Activated naive CD4-positive, alpha-beta T cell treated with anti-CD3 and anti-CD28 coated beads for 36 hours (primary cell): Measurements from ENCODE around the gene TLR10. TPM values are rescaled to one million over a fixed set of nuclear protein-coding genes. Genes with fewer than 3 reads are reported as not detected.
"Not testable (repeated sequence)": the region's sequence is repeated elsewhere in the genome, so short reads cannot be mapped to it uniquely, and the experiment has no call there.

ENCODE experiments used
- CTCF ChIA-PET: fragments of 350-600 bp; sonication (Branson Sonifier 250); formaldehyde crosslinking; loops from one replicate; lab custom pipeline; 2021; ENCODE audit warnings: antibody characterized with exemption; lab: Charles Lee
- DNase-seq: peaks from one replicate; pipeline ENCODE4 v3.0.0-alpha.2; 2020
- H3K27ac Mint-ChIP-seq: one replicate; pipeline ENCODE4 v1.8.0; 2021; ENCODE audit warnings: mild to moderate bottlenecking, mixed read lengths
- H3K27me3 Mint-ChIP-seq: one replicate; pipeline ENCODE4 v1.8.0; 2021; ENCODE audit warnings: low read depth, mixed read lengths
- H3K36me3 Mint-ChIP-seq: one replicate; pipeline ENCODE4 v1.8.0; 2021; ENCODE audit warnings: low read depth, mixed read lengths
- H3K4me1 Mint-ChIP-seq: one replicate; pipeline ENCODE4 v1.8.0; 2021; ENCODE audit warnings: low read depth, mixed read lengths
- H3K4me3 Mint-ChIP-seq: one replicate; pipeline ENCODE4 v1.8.0; 2021; ENCODE audit warnings: mild to moderate bottlenecking, moderate library complexity, mixed read lengths
- H3K9me3 Mint-ChIP-seq: one replicate; pipeline ENCODE4 v1.8.0; 2021; ENCODE audit warnings: mixed read lengths
- intact Hi-C: fragments of 100-400 bp; cut with micrococcal nuclease; formaldehyde crosslinking; loops from one replicate; pipeline ENCODE4 v1.15.1; 2023
- total RNA-seq, 2 experiments: library from RNA; stranded (reverse); gene quantifications; one replicate each; pipeline ENCODE4 v1.2.3, GENCODE V29; 2021

TLR10 gene
- total RNA-seq, 2 experiments from 2014 or later, result 0.12 to 0.17 TPM

DNA sequence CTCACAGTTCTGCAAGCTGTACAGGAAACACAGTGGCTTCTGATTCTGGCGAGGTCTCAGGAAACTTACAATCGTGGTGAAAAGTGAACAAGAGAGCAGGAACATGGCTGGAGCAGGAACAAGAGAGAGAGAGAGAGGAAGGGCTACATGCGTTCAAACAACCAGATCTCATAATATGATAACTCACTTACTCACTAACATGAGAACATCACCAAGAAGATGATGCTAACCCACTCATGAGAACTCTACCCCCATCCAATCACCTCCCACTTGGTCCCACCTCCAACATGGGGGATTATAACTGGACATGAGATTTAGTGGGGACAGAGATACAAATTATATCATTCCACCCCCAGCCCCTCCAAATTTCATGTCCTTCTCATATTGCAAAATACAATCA is 31.6 kb upstream of the TLR10 start:
- intact Hi-C loops, result no loop called here
- H3K27ac Mint-ChIP-seq, result no peak overlapping the region
- H3K4me1 Mint-ChIP-seq, result peaks cover 10% of the 10 kb centered on the region
- peaks cover 5% of the 10 kb centered on the region for H3K9me3 Mint-ChIP-seq
- CTCF ChIA-PET, result no interaction called here
- no peak for DNase-seq
- no peaks in the 10 kb centered on the region for H3K27me3 Mint-ChIP-seq
- no peaks in the 10 kb centered on the region for H3K36me3 Mint-ChIP-seq
- no peak overlapping the region for H3K4me3 Mint-ChIP-seq

DNA sequence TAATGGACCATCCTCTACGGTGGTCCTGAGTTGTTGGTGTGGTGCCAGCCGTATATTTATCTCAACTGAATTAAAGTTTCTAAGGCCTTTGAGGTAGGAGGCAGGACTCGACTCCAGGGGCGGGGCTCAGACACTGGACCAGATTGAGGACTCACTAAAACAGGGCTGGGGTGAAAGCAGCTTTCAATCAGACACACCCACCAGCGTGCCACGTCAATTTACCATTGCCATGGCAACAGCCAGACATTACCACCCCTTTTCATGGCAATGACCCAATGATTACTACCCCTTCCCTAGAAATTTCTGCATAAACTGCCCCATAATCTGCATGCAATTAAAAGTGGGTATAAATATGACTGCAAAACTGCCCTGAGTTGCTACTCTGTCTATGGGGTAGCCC is 28.5 kb upstream of the TLR10 start:
- Mint-ChIP-seq H3K4me1 (no peaks in the 10 kb centered on the region), H3K36me3 (no peaks in the 10 kb centered on the region), H3K27ac (no peak overlapping the region), H3K27me3 (no peaks in the 10 kb centered on the region), H3K9me3 (peaks cover 5% of the 10 kb centered on the region), H3K4me3 (no peak overlapping the region)
- intact Hi-C loops, result no loop called here
- DNase-seq, result no peak
- CTCF ChIA-PET, result interaction anchor here (0.7 kb wide), 1 partner anchor 284 kb away, joined by 5 read pairs; no protein-coding TSS in a partner anchor

DNA sequence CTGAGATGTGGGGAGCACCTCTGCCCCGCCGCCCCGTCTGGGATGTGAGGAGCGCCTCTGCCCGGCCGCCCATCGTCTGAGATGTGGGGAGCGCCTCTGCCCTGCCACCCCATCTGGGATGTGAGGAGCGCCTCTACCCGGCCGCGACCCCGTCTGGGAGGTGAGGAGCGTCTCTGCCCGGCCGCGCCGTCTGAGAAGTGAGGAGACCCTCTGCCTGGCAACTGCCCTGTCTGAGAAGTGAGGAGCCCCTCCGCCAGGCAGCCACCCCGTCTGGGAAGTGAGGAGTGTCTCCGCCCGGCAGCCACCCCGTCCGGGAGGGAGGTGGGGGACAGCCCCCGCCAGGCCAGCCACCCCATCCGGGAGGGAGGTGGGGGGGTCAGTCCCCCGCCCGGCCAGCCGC is 24.7 kb upstream of the TLR10 start:
- intact Hi-C loops, result loop anchor here (10.0 kb wide), 1 partner anchor 1123 kb away; the partner anchor contains the start of gene RELL1
- H3K27ac Mint-ChIP-seq, H3K36me3 Mint-ChIP-seq, CTCF ChIA-PET, DNase-seq, H3K9me3 Mint-ChIP-seq, H3K27me3 Mint-ChIP-seq, H3K4me3 Mint-ChIP-seq: not testable (repeated sequence)
- peaks cover 30% of the 10 kb centered on the region for H3K4me1 Mint-ChIP-seq

DNA sequence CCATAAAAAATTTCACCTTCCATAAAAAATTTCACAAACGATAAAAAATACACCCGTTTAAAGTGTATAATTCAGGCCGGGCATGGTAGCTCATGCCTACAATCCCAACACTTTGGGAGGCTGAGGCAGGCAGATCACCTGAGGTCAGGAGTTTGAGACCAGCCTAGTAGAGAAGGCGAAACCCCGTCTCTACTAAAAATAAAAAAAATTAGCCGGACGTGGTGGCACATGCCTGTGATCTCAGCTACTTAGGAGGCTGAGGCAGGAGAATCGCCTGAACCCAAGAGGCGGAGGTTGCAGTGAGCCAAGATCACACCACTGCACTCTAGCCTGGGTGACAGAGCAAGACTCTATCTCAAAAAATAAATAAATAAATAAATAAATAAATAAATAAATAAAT is 23.5 kb upstream of the TLR10 start:
- Mint-ChIP-seq H3K4me1 (peaks cover 30% of the 10 kb centered on the region), H3K9me3 (peaks cover 14% of the 10 kb centered on the region), H3K36me3 (peaks cover 14% of the 10 kb centered on the region), H3K27ac (peak overlapping the region; percentile 90)
- DNase-seq, H3K4me3 Mint-ChIP-seq, H3K27me3 Mint-ChIP-seq: not testable (repeated sequence)
- CTCF ChIA-PET, result interaction anchor here (1.4 to 6.4 kb wide), 3 partner anchors 22 to 46 kb away, joined by 3 to 62 read pairs (median 24); partner anchors contain the start of gene TLR10
- intact Hi-C loops, result loop anchor here (10.0 kb wide), 1 partner anchor 1121 kb away; the partner anchor contains the start of gene RELL1

DNA sequence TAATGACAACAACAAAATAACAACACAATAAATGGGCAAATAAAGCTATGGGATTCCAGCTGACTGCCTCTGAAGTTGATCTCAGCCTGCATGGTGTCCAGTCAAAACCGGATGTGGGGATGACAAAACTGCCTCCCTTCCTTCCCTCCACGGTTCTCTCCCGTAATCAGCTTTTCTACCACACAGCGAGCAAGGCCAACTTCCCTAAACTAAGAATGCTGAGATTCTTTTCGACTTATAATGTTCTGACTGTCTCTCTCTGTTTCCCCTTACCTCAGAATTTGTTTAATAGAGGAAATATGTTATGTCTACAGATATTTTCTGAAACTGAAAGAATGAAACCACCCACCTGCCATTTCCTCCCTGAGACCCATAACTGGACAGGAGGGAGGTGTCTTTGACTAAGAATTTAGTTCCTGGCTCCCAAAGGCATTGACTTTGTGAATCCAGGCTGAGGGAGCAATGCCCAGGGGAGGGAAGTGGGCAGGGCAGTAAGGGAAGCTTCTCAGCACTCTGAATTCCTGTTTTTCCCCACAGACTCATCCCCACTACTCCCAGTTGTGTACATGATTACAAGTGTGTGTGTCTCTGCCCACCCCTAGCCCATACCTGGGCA is 22.8 kb upstream of the TLR10 start:
- Mint-ChIP-seq H3K36me3 (peaks cover 20% of the 10 kb centered on the region), H3K4me3 (peak overlapping the region; percentile 69), H3K9me3 (peaks cover 20% of the 10 kb centered on the region), H3K4me1 (peaks cover 30% of the 10 kb centered on the region), H3K27ac (peak overlapping the region; percentile 90), H3K27me3 (no peaks in the 10 kb centered on the region)
- intact Hi-C loops, result loop anchor here (1.0 to 10.0 kb wide), 3 partner anchors 350 to 1121 kb away; partner anchors contain the start of gene RELL1
- DNase-seq, result peak; percentile 70
- CTCF ChIA-PET, result interaction anchor here (0.5 to 6.4 kb wide), 7 partner anchors 23 to 310 kb away, joined by 3 to 62 read pairs (median 23); partner anchors contain the start of genes TLR10 and TLR6

DNA sequence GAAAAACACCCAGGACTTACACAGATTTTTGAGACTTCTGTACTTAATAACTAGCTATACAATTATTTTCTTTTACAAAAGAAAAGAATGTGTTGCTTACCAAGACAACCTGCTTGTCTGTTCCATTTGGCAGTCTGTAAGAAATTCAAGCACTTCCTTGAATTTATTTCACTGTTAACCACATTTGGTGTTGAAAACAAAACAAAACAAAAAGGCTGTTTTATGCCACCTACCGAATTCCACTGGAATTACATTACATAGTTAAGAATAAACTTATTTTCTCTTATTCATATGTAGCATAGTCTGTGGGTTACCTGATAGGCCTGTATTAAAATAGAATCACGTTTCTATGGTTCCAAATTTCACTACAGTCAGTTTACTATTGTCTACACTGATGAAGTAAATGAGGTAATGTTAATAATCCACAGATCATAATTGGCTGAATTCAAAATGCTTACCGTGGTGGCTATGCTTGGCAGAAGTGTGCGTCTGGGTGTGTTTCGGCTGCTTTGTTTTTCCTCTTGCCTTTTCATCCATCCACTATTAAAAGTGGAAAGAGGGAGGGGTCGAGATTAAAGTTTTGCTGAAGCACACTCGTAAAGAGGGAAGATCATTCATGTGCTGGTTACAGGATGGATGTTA is 22.0 kb upstream of the TLR10 start, which contains the start of gene TLR1:
Gene TLR1, minus strand, starts transcription at position 138 of the 642 bp plus-strand sequence. CDS start 5,960 bp downstream, outside the sequence.
- peaks cover 30% of the 10 kb centered on the region for H3K4me1 Mint-ChIP-seq
- H3K36me3 Mint-ChIP-seq, result peaks cover 28% of the 10 kb centered on the region
- no peaks in the 10 kb centered on the region for H3K27me3 Mint-ChIP-seq
- intact Hi-C loops, result loop anchor here (1.0 to 10.0 kb wide), 15 partner anchors 15 to 1120 kb away; partner anchors contain the start of genes RELL1 and TLR6
- peak within 1 kb of the TSS; percentile 69 for H3K4me3 Mint-ChIP-seq
- CTCF ChIA-PET, result interaction anchor here (0.5 to 6.4 kb wide), 21 partner anchors 9 to 407 kb away, joined by 3 to 62 read pairs (median 4); partner anchors contain the start of genes TLR10 and TLR6
- DNase-seq, result peak; percentile 30
- H3K9me3 Mint-ChIP-seq, result peaks cover 27% of the 10 kb centered on the region
- H3K27ac Mint-ChIP-seq, result peak within 1 kb of the TSS; percentile 90

DNA sequence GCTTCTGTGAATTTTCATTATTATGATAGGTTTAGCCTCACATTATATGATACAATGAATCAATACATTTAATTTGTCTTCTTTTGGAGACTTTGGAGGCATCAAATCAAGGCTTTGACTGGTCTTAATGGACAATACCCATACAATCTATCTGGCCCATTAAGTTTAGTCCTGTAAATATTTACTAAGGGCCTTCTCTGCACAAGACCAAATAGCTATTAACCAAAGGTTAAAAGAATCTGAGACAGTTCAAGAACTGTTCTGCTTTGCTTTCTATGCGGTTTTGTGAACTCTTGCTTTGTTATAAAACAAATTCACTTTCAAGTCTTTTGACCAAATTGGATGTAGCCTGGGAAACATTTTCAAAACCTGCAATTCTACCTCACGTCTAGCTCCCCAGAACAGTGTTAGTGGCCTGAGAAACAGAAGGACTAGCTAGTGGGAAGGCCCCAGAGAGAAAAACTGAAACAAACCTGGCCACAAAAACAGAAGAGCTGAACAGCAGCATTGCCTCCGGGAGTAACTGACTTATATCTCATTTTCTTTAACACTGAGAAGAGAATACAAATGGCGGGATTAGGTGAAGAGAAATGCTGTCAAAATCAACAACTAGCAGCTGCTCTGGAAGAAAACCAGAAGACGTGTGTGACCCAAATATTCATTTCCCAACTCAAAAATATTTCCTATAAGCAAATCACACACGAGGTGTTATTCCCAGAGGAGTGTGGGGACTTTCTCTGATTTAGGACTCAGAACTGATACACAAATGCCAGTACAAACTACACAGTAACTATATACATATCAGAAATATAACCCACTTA is 21.3 kb upstream of the TLR10 start:
- Mint-ChIP-seq H3K4me1 (peaks cover 30% of the 10 kb centered on the region), H3K36me3 (peaks cover 36% of the 10 kb centered on the region), H3K27ac (peak overlapping the region; percentile 90), H3K9me3 (peaks cover 31% of the 10 kb centered on the region), H3K27me3 (no peaks in the 10 kb centered on the region), H3K4me3 (peak overlapping the region; percentile 66)
- DNase-seq, result peak; percentile 68
- CTCF ChIA-PET, result interaction anchor here (0.7 to 6.4 kb wide), 21 partner anchors 8 to 244 kb away, joined by 3 to 62 read pairs (median 4); partner anchors contain the start of genes TLR10 and TLR6
- intact Hi-C loops, result loop anchor here (1.0 to 10.0 kb wide), 13 partner anchors 15 to 1119 kb away; partner anchors contain the start of genes RELL1 and TLR6

DNA sequence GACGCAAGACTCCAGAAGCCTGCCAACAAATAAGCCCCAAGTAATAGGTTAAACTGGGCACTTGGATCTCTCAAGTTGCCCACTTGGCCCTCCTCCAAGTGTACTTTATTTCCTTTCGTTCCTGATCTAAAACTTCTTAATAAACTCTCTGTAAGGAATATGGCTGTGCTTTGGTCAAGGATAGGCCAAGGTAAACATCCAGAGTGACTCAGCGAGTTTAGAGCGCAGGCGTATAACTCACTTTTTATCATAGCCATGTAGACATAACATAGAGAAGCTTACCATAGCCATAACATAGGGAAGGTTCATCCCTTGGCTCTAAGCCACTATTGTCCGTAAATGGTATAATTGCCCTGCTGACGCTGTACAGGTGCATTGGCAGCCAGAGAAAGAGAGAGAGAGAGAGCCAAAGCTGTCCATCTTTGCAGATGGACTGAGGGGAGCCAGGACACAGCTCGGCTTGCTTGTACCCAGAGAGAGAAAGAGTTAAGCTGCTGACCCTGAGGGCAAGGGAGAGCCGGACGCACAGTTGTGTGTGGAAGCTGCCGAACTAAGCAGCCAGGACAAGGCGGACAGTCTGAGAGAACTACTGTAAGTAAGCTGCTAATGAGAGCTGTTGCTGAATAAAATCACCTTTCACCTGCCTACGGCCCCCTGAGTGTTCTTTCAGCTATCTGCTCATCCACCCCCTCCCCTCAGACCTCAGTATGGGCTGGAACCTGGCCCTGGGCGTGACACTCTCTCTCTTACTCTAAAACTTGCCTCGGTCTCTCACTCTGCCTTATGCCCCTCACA is 20.0 kb upstream of the TLR10 start:
- H3K4me3 Mint-ChIP-seq, result no peak overlapping the region
- CTCF ChIA-PET, result interaction anchor here (1.4 to 6.4 kb wide), 6 partner anchors 20 to 71 kb away, joined by 3 to 62 read pairs (median 24); partner anchors contain the start of genes TLR10 and TLR6
- intact Hi-C loops, result loop anchor here (5.0 to 10.0 kb wide), 2 partner anchors 130 to 1118 kb away; partner anchors contain the start of gene RELL1
- peaks cover 42% of the 10 kb centered on the region for H3K36me3 Mint-ChIP-seq
- H3K9me3 Mint-ChIP-seq, result peaks cover 33% of the 10 kb centered on the region
- H3K27me3 Mint-ChIP-seq, result no peaks in the 10 kb centered on the region
- DNase-seq, result no peak
- peaks cover 30% of the 10 kb centered on the region for H3K4me1 Mint-ChIP-seq
- peak overlapping the region; percentile 27 for H3K27ac Mint-ChIP-seq

DNA sequence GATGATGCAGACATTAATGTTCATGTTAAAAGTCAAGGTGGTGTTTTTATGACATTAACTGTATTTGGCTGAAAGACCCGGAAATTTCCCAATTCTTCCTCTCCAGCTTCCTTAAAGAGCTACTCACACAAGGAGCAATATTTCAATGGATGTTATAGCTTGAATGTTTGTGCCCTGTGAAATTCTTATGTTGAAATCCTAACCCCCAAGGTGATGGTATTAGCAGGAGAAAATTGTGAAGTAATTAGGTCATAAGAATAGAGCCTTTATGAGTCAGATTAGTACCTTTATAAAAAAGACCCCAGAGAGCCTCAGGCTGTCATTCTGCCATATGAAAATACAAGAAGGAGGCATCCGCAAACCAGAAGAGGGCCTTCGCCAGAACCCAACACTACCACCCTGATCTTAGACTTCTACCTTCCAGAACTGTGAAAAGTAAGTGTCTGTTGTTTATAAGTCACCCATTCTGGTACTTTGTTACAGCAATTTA is 18.2 kb upstream of the TLR10 start:
- CTCF ChIA-PET, result interaction anchor here (0.6 to 6.4 kb wide), 7 partner anchors 18 to 481 kb away, joined by 3 to 62 read pairs (median 3); partner anchors contain the start of gene TLR10

DNA sequence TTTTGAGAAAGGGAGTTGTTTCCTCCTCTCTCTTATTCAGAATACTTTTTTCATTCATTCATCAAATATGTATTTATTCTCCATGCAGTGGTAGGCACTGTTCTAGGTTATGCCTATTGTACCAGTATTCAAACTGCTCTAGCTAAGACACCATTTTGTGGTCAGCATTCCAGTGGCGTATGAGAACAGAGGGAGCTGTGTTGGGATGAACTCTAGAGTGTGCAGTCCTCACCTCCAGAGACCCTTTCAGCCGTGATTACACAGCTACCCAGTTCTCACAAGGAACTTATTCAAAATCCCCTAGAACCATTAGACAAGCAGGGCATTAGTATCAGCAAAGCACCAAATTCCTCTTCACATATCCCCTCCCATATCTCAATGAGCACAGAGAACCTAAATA is 17.6 kb upstream of the TLR10 start:
- DNase-seq, result no peak
- peaks cover 22% of the 10 kb centered on the region for H3K4me1 Mint-ChIP-seq
- no peak overlapping the region for H3K27ac Mint-ChIP-seq
- CTCF ChIA-PET, result interaction anchor here (0.6 to 6.4 kb wide), 6 partner anchors 18 to 481 kb away, joined by 3 to 62 read pairs (median 5); partner anchors contain the start of gene TLR10
- H3K9me3 Mint-ChIP-seq, result peaks cover 44% of the 10 kb centered on the region
- intact Hi-C loops, result loop anchor here (5.0 to 10.0 kb wide), 2 partner anchors 128 to 1116 kb away; partner anchors contain the start of gene RELL1
- H3K27me3 Mint-ChIP-seq, result no peaks in the 10 kb centered on the region
- peaks cover 50% of the 10 kb centered on the region for H3K36me3 Mint-ChIP-seq
- no peak overlapping the region for H3K4me3 Mint-ChIP-seq

More for the DNA sequence above, 18.2 kb upstream of the TLR10 start:
- intact Hi-C loops, result loop anchor here (5.0 to 10.0 kb wide), 2 partner anchors 129 to 1116 kb away; partner anchors contain the start of gene RELL1
- H3K4me1 Mint-ChIP-seq, result peaks cover 29% of the 10 kb centered on the region
- no peak for DNase-seq
- no peak overlapping the region for H3K4me3 Mint-ChIP-seq
- no peaks in the 10 kb centered on the region for H3K27me3 Mint-ChIP-seq
- H3K36me3 Mint-ChIP-seq, result peaks cover 49% of the 10 kb centered on the region
- peaks cover 41% of the 10 kb centered on the region for H3K9me3 Mint-ChIP-seq
- no peak overlapping the region for H3K27ac Mint-ChIP-seq
